Gastrocnemius medialis (tissue), 4 donors: Measurements from ENCODE around the gene FNDC1.

Source experiments
- POLR2A ChIP-seq, 2 donors: fragments of 450-650 bp; IDR thresholded peaks; one replicate each; pipeline ENCODE4 v1.6.1; 2017; ENCODE audit warnings: antibody characterized with exemption in 2 of 2, mild to moderate bottlenecking in 2 of 2, moderate library complexity in 2 of 2
- TF ChIP-seq, protein P1 (sequence below), 5 experiments: fragments of 450-650 bp in 3 of 5; fragments of 200-600 bp in 2 of 5; sonication (generic) in 2 of 5; IDR thresholded peaks in 4 of 5; conservative IDR thresholded peaks in 1 of 5; 1 replicate in 4 of 5; 2 replicates in 1 of 5; pipeline ENCODE4 v1.5.1; 2016 to 2019; ENCODE audit warnings: antibody characterized with exemption in 5 of 5, mild to moderate bottlenecking in 3 of 5, moderate library complexity in 3 of 5

DNA sequence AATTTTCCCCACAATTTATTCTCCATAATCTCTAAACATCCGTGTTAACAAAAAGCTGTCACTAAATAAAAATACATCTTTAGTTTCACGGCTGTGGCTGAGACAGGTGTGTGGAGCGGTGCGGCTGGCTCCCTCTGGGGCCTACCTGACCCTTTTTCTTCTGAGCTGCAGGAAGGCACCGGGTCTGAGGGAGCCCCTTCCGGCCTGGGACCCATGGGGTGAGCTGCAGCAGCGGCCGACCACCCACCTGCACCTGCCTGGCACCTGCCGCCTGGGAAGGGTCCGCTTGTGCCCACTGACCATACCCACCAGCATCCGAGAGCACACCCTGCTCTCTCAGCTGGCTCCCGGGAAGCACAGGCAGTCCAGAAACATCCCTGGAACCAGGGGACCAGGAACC is 41.5 kb upstream of the FNDC1 start:
- TF ChIP-seq, protein P1, sequence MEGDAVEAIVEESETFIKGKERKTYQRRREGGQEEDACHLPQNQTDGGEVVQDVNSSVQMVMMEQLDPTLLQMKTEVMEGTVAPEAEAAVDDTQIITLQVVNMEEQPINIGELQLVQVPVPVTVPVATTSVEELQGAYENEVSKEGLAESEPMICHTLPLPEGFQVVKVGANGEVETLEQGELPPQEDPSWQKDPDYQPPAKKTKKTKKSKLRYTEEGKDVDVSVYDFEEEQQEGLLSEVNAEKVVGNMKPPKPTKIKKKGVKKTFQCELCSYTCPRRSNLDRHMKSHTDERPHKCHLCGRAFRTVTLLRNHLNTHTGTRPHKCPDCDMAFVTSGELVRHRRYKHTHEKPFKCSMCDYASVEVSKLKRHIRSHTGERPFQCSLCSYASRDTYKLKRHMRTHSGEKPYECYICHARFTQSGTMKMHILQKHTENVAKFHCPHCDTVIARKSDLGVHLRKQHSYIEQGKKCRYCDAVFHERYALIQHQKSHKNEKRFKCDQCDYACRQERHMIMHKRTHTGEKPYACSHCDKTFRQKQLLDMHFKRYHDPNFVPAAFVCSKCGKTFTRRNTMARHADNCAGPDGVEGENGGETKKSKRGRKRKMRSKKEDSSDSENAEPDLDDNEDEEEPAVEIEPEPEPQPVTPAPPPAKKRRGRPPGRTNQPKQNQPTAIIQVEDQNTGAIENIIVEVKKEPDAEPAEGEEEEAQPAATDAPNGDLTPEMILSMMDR (IDR thresholded peaks at IDR 0.05 in 4 of 5, conservative IDR thresholded peaks at IDR 0.05 in 1 of 5) = no peak
- TF ChIP-seq POLR2A (IDR thresholded peaks at IDR 0.05) = no peak
